Measurements from ENCODE around the gene OVOL2.
"Not testable (repeated sequence)": the region's sequence is repeated elsewhere in the genome, so short reads cannot be mapped to it uniquely, and the experiment has no call there.

The OVOL2 gene

DNA sequence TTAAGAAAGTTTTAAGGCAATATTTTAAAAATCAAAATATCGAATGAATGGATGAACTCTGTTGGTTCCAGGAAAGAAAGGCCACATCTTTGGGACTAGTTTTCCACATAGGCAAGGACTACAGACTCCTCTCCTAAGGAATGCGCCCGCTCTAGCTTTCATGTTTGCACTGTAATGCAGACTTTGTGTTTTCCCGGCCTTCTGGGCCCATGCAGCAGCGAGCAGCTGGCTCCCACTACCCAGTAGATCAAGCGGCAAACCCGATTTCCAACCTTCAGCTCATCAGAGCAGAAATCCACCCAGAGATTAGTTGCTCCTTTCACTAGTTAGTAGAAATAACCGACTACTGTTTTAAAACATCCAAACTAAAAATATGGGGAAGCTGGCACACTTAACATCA is 27.7 kb downstream of the OVOL2 start:
- Histone ChIP-seq H3K9me3 (ENCODE audit: insufficient read depth, low read depth, low read length) (no peaks in the 10 kb centered on the region), H3K27ac (ENCODE audit: low read length) (no peak overlapping the region), H3K27me3 (ENCODE audit: insufficient read depth, low read length) (no peaks in the 10 kb centered on the region), H3K36me3 (ENCODE audit: insufficient read depth, low read depth, low read length) (no peaks in the 10 kb centered on the region), H3K4me1 (ENCODE audit: insufficient read depth, low read length) (peaks cover 7% of the 10 kb centered on the region; the same call in 1 of the 2 replicates), H3K4me3 (ENCODE audit: low read length) (no peak overlapping the region), H3K9ac (ENCODE audit: low read depth, low read length) (no peak overlapping the region)

DNA sequence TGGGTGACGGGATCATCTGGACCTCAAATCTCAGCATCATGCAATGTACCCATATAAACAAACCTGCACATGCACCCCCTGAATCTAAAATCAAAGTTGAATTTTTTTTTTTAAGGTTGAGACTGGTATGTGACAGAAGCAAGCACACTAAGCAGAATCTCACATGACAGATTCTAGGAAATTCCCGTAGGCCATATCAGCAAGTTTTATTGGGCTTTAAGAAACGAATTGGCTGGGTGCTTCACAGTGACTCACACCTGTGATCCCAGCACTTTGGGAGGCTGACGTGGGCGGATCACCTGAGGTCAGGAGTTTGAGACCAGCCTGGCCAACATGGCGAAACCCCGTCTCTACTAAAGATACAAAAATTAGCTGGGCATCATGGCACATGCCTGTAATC is 30.7 kb downstream of the OVOL2 start:
- H3K9ac ChIP-seq (ENCODE audit: low read depth, low read length); H3K4me3 ChIP-seq (ENCODE audit: low read length); H3K27ac ChIP-seq (ENCODE audit: low read length); H3K9me3 ChIP-seq (ENCODE audit: insufficient read depth, low read depth, low read length); H3K27me3 ChIP-seq (ENCODE audit: insufficient read depth, low read length); H3K4me1 ChIP-seq (ENCODE audit: insufficient read depth, low read length): not testable (repeated sequence)
- peaks cover 14% of the 10 kb centered on the region for H3K36me3 ChIP-seq (ENCODE audit: insufficient read depth, low read depth, low read length)

DNA sequence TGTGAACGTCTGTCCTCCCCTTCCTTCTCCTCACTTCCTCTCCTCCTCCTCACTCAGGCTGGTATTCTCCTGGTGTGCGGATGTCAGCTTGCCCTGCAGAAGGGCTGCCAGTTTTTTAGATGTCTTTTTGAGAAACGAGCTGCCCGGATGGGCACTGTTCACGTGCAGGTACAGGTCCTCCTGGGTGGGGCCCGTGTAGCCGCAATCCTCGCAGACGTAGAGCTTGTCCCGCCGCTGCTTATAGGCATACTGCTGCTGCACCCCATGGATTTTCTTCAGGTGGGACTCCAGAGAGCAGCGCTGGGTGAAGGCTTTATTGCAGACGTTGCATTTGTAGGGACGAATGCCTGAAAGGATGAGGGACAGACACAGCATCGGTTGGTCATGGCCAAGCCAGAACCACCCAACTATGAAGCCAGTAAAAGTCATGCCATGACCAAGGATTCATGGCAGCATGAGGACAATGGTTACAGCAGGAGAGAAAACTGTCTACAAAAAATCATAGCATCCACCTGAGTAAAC is 33.0 kb downstream of the OVOL2 start:
- H3K9ac ChIP-seq (ENCODE audit: low read depth, low read length): no peak overlapping the region
- peaks cover 15% of the 10 kb centered on the region for H3K36me3 ChIP-seq (ENCODE audit: insufficient read depth, low read depth, low read length)
- H3K9me3 ChIP-seq (ENCODE audit: insufficient read depth, low read depth, low read length): no peaks in the 10 kb centered on the region; the same call in 1 of the 2 replicates
- no peak overlapping the region for H3K4me3 ChIP-seq (ENCODE audit: low read length)
- no peaks in the 10 kb centered on the region for H3K27me3 ChIP-seq (ENCODE audit: insufficient read depth, low read length)
- no peak overlapping the region for H3K27ac ChIP-seq (ENCODE audit: low read length)
- no peaks in the 10 kb centered on the region for H3K4me1 ChIP-seq (ENCODE audit: insufficient read depth, low read length)

DNA sequence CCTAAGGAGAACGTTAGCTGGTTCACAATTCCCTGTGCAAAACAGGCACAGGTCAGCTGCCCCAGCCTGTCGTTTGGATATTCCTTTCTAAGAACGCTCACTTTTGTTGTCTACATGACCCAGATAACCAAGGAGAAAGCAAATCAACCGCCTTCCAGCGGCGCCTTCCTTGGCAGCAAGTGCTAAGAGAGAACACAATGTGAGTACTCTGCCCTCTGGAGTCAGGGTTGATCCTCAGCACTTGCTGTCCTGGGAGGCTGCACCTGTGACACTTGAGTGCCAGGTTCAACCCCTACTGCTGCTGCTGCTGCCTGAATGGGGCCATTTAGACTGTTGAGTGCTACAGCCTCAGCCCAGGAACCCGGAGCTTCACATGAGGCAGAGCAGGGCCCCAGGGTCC is 36.8 kb downstream of the OVOL2 start:
- H3K4me3 ChIP-seq (ENCODE audit: low read length): no peak overlapping the region
- no peak overlapping the region for H3K9ac ChIP-seq (ENCODE audit: low read depth, low read length)
- H3K36me3 ChIP-seq (ENCODE audit: insufficient read depth, low read depth, low read length): peaks cover 15% of the 10 kb centered on the region
- no peaks in the 10 kb centered on the region; the same call in 1 of the 2 replicates for H3K9me3 ChIP-seq (ENCODE audit: insufficient read depth, low read depth, low read length)
- H3K27ac ChIP-seq (ENCODE audit: low read length): no peak overlapping the region
- H3K4me1 ChIP-seq (ENCODE audit: insufficient read depth, low read length): no peaks in the 10 kb centered on the region
- no peaks in the 10 kb centered on the region for H3K27me3 ChIP-seq (ENCODE audit: insufficient read depth, low read length)

DNA sequence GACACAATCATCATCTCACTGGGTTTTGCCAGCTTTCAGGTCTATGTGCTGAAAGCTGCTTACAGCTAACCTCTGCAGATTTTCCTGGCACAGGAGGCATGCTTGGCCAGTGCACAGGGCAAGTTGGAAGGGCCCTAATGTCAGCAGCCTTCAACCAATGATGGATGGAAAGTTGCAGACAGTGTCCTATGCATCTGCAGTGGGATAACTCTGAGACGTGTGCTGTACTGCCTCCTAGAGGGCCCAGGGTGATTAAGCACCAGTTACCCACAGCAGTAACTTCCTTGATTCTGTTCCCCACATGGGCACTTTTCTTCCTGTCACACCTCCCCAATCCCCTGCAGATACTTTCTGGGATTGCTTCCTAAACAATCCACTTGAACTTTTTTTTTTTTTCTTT is 38.6 kb downstream of the OVOL2 start:
- Histone ChIP-seq H3K9me3 (ENCODE audit: insufficient read depth, low read depth, low read length) (no peaks in the 10 kb centered on the region; the same call in 1 of the 2 replicates), H3K27me3 (ENCODE audit: insufficient read depth, low read length) (no peaks in the 10 kb centered on the region), H3K36me3 (ENCODE audit: insufficient read depth, low read depth, low read length) (peaks cover 15% of the 10 kb centered on the region), H3K27ac (ENCODE audit: low read length) (no peak overlapping the region), H3K4me1 (ENCODE audit: insufficient read depth, low read length) (no peaks in the 10 kb centered on the region), H3K4me3 (ENCODE audit: low read length) (no peak overlapping the region), H3K9ac (ENCODE audit: low read depth, low read length) (no peak overlapping the region)

DNA sequence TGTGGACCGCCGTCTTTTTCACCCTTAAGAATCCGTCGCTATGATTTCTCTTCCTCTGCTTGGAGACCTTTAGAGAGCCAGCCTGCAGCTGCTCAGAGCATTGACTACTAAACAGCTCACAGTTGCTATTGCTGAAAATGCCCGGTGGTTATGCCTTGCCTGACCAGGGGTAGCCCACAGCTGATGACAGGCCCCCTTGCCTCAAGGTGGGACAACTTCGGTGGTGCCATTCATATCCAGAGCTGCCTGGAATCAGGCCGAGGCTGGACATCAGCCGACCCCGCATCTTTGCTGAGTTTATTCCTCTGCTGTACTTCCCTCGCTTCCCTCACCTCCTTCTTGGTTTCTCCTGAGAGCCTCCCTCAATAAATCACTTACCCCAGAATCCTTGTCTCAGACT is 39.6 kb downstream of the OVOL2 start:
- Histone ChIP-seq H3K27ac (ENCODE audit: low read length) (no peak overlapping the region), H3K9me3 (ENCODE audit: insufficient read depth, low read depth, low read length) (no peaks in the 10 kb centered on the region; the same call in 1 of the 2 replicates), H3K4me1 (ENCODE audit: insufficient read depth, low read length) (no peaks in the 10 kb centered on the region), H3K9ac (ENCODE audit: low read depth, low read length) (no peak overlapping the region), H3K27me3 (ENCODE audit: insufficient read depth, low read length) (no peaks in the 10 kb centered on the region), H3K36me3 (ENCODE audit: insufficient read depth, low read depth, low read length) (peaks cover 12% of the 10 kb centered on the region), H3K4me3 (ENCODE audit: low read length) (no peak overlapping the region)

DNA sequence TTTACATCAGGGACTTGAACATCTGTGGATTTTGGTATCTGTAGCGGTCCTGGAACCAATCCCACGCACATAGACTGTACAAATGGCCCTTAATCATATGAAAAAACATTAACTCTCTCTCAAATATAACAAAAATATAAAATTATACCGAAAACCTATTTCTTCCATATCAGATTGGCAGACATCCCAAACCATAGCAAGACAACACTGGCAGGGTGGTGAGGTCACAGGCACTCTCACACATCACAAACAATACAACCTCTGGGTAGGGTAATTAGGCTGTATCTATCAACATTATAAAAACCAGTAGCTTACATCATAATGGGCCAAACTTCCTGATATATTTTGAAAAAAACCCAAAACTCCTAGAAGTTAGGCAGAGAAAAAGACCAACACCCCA is 40.9 kb downstream of the OVOL2 start:
- Histone ChIP-seq H3K9me3 (ENCODE audit: insufficient read depth, low read depth, low read length) (no peaks in the 10 kb centered on the region), H3K4me3 (ENCODE audit: low read length) (no peak overlapping the region)

DNA sequence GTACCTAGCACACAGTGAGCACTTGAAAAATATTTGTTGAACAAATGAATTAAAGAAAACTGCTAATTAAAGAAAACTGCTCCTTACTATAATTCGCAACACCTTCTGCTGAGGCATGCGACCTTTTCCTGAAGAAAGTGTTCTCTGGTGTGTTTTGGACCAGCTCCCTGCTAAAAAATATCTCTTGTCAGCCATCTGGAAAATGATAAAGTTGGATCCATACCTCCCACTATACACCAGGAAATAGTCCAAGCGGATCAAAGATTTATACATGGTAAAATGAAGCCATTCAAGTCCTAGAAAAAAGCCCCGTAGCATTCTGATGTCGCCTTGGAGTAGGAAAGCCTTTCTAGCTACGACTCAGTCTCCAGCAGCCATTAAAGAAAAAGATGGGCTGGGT is 43.3 kb downstream of the OVOL2 start:
- Histone ChIP-seq H3K36me3 (ENCODE audit: insufficient read depth, low read depth, low read length) (no peaks in the 10 kb centered on the region), H3K9ac (ENCODE audit: low read depth, low read length) (no peak overlapping the region), H3K9me3 (ENCODE audit: insufficient read depth, low read depth, low read length) (no peaks in the 10 kb centered on the region), H3K4me1 (ENCODE audit: insufficient read depth, low read length) (no peaks in the 10 kb centered on the region), H3K27me3 (ENCODE audit: insufficient read depth, low read length) (no peaks in the 10 kb centered on the region), H3K4me3 (ENCODE audit: low read length) (no peak overlapping the region), H3K27ac (ENCODE audit: low read length) (no peak overlapping the region)

More for the DNA sequence above, 40.9 kb downstream of the OVOL2 start:
- Histone ChIP-seq H3K9ac (ENCODE audit: low read depth, low read length) (no peak overlapping the region), H3K27ac (ENCODE audit: low read length) (no peak overlapping the region), H3K4me1 (ENCODE audit: insufficient read depth, low read length) (no peaks in the 10 kb centered on the region), H3K27me3 (ENCODE audit: insufficient read depth, low read length) (no peaks in the 10 kb centered on the region), H3K36me3 (ENCODE audit: insufficient read depth, low read depth, low read length) (no peaks in the 10 kb centered on the region)

DNA sequence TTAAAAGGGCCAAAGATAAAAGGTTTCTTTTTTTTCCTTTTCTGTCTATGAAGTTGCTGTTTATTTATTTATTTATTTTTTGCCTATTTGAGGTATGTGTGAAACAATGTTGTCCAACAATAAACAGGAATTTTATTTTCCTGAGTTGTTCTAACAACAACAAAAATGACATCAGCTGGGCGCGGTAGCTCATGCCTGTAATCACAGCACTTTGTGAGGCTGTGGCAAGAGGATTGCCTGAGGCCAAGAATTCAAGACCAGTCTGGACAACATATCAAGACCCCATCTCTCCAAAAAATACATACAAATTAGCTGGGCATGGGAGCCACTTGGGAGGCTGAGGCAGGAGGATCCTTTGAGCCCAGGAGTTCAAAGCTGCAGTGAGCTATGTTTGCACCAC is 44.8 kb downstream of the OVOL2 start:
- Histone ChIP-seq H3K4me1 (ENCODE audit: insufficient read depth, low read length) (no peaks in the 10 kb centered on the region), H3K9me3 (ENCODE audit: insufficient read depth, low read depth, low read length) (no peaks in the 10 kb centered on the region), H3K9ac (ENCODE audit: low read depth, low read length) (no peak overlapping the region), H3K27me3 (ENCODE audit: insufficient read depth, low read length) (no peaks in the 10 kb centered on the region), H3K36me3 (ENCODE audit: insufficient read depth, low read depth, low read length) (no peaks in the 10 kb centered on the region), H3K4me3 (ENCODE audit: low read length) (no peak overlapping the region), H3K27ac (ENCODE audit: low read length) (no peak overlapping the region)

DNA sequence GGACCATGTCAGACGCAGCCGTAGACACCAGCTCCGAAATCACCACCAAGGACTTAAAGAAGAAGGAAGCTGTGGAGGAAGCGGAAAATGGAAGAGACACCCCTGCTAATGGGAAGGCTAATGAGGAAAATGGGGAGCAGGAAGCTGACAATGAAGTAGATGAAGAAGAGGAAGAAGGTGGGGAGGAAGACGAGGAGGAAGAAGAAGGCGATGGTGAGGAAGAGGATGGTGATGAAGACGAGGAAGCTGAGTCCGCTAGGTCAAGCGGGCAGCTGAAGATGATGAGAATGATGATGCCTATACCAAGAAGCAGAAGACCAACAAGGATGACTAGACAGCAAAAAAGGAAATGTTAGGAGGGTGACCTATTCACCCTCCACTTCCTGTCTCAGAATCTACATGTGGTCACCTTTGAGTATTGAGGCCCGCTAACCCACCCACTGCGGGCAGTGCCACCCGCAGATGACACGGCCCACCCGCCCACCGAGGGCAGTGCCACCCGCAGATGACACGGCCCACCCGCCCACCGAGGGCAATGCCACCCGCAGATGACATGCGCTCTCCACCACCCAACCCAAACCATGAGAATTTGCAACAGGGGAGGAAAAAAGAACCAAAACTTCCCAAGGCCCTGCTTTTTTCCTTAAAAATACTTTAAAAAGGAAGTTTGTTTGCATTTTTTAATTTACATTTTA is 45.6 kb downstream of the OVOL2 start:
- H3K9ac ChIP-seq (ENCODE audit: low read depth, low read length): no peak overlapping the region
- H3K4me1 ChIP-seq (ENCODE audit: insufficient read depth, low read length): no peaks in the 10 kb centered on the region
- H3K27ac ChIP-seq (ENCODE audit: low read length): no peak overlapping the region
- no peaks in the 10 kb centered on the region for H3K36me3 ChIP-seq (ENCODE audit: insufficient read depth, low read depth, low read length)
- H3K9me3 ChIP-seq (ENCODE audit: insufficient read depth, low read depth, low read length): no peaks in the 10 kb centered on the region
- no peak overlapping the region for H3K4me3 ChIP-seq (ENCODE audit: low read length)
- no peaks in the 10 kb centered on the region for H3K27me3 ChIP-seq (ENCODE audit: insufficient read depth, low read length)

DNA sequence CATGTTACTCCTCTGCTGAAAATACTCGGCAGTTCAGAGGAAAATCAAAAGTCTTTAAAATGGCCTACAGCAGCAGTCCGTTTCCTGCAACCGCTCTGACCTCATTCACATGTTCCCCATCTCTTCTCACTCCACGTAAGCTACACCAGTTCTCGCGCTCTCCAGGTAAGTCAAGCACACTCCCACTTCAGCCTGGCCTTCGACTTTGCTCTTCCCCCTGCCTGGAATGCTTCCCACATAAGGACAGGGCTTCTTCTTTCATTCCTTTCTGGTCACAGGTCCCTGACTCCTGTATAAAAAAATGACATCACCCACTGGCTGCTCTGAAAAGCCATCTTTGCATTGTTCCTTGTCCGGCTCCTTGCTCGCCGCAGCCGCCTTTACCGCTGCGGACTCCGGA is 46.2 kb downstream of the OVOL2 start:
- Histone ChIP-seq H3K4me3 (ENCODE audit: low read length) (no peak overlapping the region), H3K9ac (ENCODE audit: low read depth, low read length) (no peak overlapping the region), H3K9me3 (ENCODE audit: insufficient read depth, low read depth, low read length) (no peaks in the 10 kb centered on the region), H3K36me3 (ENCODE audit: insufficient read depth, low read depth, low read length) (no peaks in the 10 kb centered on the region), H3K4me1 (ENCODE audit: insufficient read depth, low read length) (no peaks in the 10 kb centered on the region), H3K27me3 (ENCODE audit: insufficient read depth, low read length) (no peaks in the 10 kb centered on the region), H3K27ac (ENCODE audit: low read length) (no peak overlapping the region)

DNA sequence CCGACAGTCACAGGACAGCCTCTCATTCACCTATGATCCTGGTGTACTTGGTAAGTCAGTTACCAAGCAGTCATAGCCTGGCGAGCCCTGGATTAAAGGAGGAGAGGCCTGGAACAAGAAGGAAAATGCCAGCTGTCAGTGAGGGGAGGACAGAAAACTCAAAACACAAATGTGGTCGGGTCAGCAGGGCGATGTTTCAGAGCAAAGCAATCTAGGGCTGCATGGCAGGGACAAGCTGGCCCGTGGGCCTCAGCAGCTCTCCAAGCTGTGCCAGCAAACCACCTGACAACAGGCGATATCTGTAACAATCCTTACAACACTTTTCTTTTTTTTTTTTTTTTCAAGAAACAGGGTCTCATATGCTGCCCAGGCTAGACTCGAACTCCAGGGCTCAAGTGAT is 48.6 kb downstream of the OVOL2 start:
- no peaks in the 10 kb centered on the region for H3K27me3 ChIP-seq (ENCODE audit: insufficient read depth, low read length)
- H3K9me3 ChIP-seq (ENCODE audit: insufficient read depth, low read depth, low read length): no peaks in the 10 kb centered on the region
- no peak overlapping the region for H3K27ac ChIP-seq (ENCODE audit: low read length)
- no peak overlapping the region for H3K4me3 ChIP-seq (ENCODE audit: low read length)
- H3K9ac ChIP-seq (ENCODE audit: low read depth, low read length): no peak overlapping the region
- peaks cover 13% of the 10 kb centered on the region; the same call in 1 of the 2 replicates for H3K4me1 ChIP-seq (ENCODE audit: insufficient read depth, low read length)
- no peaks in the 10 kb centered on the region for H3K36me3 ChIP-seq (ENCODE audit: insufficient read depth, low read depth, low read length)

Measured in iPS-20b (cell line).